Stimulated activated CD8-positive, alpha-beta memory T cell treated with anti-CD3 and anti-CD28 coated beads, Interleukin-2, amount 100 ng/mL, for 48 hours (primary cell): Measurements from ENCODE around the gene XYLT1.
"Not testable (repeated sequence)": the region's sequence is repeated elsewhere in the genome, so short reads cannot be mapped to it uniquely, and the experiment has no call there.

Source experiments
- DNase-seq, 2 donors: peaks; one replicate each; pipeline ENCODE4 v3.0.0-alpha.2; 2020; ENCODE audit warnings: low read depth in 2 of 2

The XYLT1 gene

GRCh38 chr16:17335406-17335805 lies 135.4 kb downstream of the XYLT1 start:
- DNase-seq, result not testable (repeated sequence)

- DNase-seq, result no peak
Measured at GRCh38 chr16:17334096-17334495, 136.7 kb downstream of the XYLT1 start.

GRCh38 chr16:17333229-17333628 lies 137.5 kb downstream of the XYLT1 start:
- no peak for DNase-seq

GRCh38 chr16:17331991-17332390 lies 138.8 kb downstream of the XYLT1 start:
- DNase-seq, result no peak

- DNase-seq, result no peak
Measured at GRCh38 chr16:17331071-17331607, 139.6 kb downstream of the XYLT1 start.

GRCh38 chr16:17330044-17330443 lies 140.7 kb downstream of the XYLT1 start:
- no peak for DNase-seq

- DNase-seq, result no peak
Measured at GRCh38 chr16:17329391-17329790, 141.4 kb downstream of the XYLT1 start.

GRCh38 chr16:17328932-17329331 lies 141.8 kb downstream of the XYLT1 start:
- no peak for DNase-seq

- no peak for DNase-seq
Measured at GRCh38 chr16:17327664-17328335, 143.0 kb downstream of the XYLT1 start.

- DNase-seq, result no peak
Measured at GRCh38 chr16:17325476-17326143, 145.2 kb downstream of the XYLT1 start.

- no peak for DNase-seq
Measured at GRCh38 chr16:17324451-17324850, 146.3 kb downstream of the XYLT1 start.

- no peak for DNase-seq
Measured at GRCh38 chr16:17323171-17323570, 147.6 kb downstream of the XYLT1 start.

GRCh38 chr16:17321824-17322223 lies 148.9 kb downstream of the XYLT1 start:
- DNase-seq, result no peak

GRCh38 chr16:17320009-17320408 lies 150.8 kb downstream of the XYLT1 start:
- DNase-seq, result no peak

GRCh38 chr16:17318238-17318637 lies 152.5 kb downstream of the XYLT1 start:
- DNase-seq, result no peak

GRCh38 chr16:17316005-17316404 lies 154.8 kb downstream of the XYLT1 start:
- DNase-seq, result no peak

GRCh38 chr16:17313793-17314547 lies 156.8 kb downstream of the XYLT1 start:
- DNase-seq, result no peak

GRCh38 chr16:17313085-17313611 lies 157.6 kb downstream of the XYLT1 start:
- no peak for DNase-seq

- no peak for DNase-seq
Measured at GRCh38 chr16:17312094-17312710, 158.6 kb downstream of the XYLT1 start.

GRCh38 chr16:17311333-17312093 lies 159.2 kb downstream of the XYLT1 start:
- no peak for DNase-seq

GRCh38 chr16:17309510-17309909 lies 161.2 kb downstream of the XYLT1 start:
- DNase-seq, result no peak
